Type B pancreatic cell (in vitro differentiated cells): ENCODE measurements around the gene VPS13D. TPM values are rescaled to one million over a fixed set of nuclear protein-coding genes. Genes with fewer than 3 reads are reported as not detected.

Experiments used
- DNase-seq: peaks from one replicate; pipeline ENCODE4 v3.0.0; 2021; ENCODE audit warnings: mixed read lengths; ENCODE audit not compliant: unreplicated experiment; ENCODE audit errors: extremely low spot score
- H3K27ac Mint-ChIP-seq: 2 replicates; pipeline ENCODE4 v1.8.0; 2021; ENCODE audit warnings: mild to moderate bottlenecking, mixed read lengths
- H3K27me3 Mint-ChIP-seq: 2 replicates; pipeline ENCODE4 v1.8.0; 2021; ENCODE audit warnings: mixed read lengths
- H3K36me3 Mint-ChIP-seq: 2 replicates; pipeline ENCODE4 v1.8.0; 2021; ENCODE audit warnings: mixed read lengths
- H3K4me1 Mint-ChIP-seq: one replicate; pipeline ENCODE4 v1.8.0; 2021; ENCODE audit warnings: mixed read lengths; ENCODE audit not compliant: unreplicated experiment
- H3K4me3 Mint-ChIP-seq: 2 replicates; pipeline ENCODE4 v1.8.0; 2021; ENCODE audit warnings: mild to moderate bottlenecking, mixed read lengths
- H3K9me3 Mint-ChIP-seq: 2 replicates; pipeline ENCODE4 v1.8.0; 2021; ENCODE audit warnings: mixed read lengths
- total RNA-seq: library from RNA; stranded (reverse); gene quantifications from 2 replicates; pipeline ENCODE4 v1.2.1, GENCODE V29; 2021; ENCODE audit warnings: low replicate concordance
- TF ChIP-seq, protein P1 (sequence below): fragments of 200-600 bp; sonication (generic); conservative IDR thresholded peaks from 2 replicates; pipeline ENCODE4 v1.5.0; 2021; ENCODE audit warnings: antibody characterized with exemption, mild to moderate bottlenecking

Gene VPS13D
- total RNA-seq, 1 donor from 2014 or later = 43.4 TPM

DNA sequence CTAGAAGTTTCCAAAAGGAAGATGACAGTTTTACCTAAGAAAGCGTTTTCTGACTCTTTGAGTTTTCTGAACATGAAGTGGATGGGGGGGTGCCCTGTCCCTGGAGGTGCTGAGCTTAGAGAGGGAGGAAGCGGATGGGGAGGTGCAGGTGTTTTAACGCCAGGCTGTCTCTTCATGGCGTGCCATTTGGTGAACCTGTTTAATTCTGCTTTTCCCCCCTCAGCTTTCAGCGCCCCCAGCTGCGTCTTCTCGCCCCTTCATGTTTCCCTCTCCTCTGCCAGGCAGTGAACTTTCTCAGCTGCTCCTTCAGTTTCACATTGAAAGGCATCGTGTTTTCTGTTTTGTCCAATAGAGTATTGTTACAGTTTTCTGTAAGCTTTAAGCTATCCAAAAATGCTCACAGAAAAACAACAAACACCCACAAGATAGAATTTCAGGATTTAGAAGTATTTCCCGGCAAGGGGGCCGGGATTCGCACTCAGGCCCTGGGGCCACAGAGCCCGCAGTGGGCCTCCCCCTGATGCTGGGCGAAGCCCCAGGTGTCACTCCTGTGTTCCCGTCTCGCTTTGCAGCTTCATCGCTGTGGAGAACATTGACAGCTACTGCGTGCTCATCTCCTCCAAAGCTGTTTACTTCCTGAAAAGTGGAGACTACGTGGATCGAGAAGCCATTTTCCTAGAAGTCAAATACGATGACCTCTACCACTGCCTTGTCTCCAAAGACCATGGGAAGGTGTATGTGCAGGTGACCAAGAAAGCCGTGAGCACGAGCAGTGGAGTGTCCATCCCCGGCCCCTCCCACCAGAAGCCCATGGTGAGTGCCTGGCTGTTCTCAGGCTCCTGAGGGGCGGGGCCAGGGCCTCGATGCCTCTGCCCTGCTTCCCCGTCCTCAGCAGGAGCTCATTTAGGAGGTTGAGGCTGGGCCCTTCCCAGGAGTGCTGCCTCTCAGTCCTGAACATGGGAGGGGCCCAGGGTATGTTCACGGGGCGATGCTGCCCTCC, 276.8 kb downstream of the VPS13D start:
- peaks cover 34% of the 10 kb centered on the region for H3K4me1 Mint-ChIP-seq
- no peaks in the 10 kb centered on the region for H3K9me3 Mint-ChIP-seq
- H3K36me3 Mint-ChIP-seq = peaks cover 17% of the 10 kb centered on the region
- H3K4me3 Mint-ChIP-seq = no peak overlapping the region
- DNase-seq = no peak
- TF ChIP-seq, protein P1, sequence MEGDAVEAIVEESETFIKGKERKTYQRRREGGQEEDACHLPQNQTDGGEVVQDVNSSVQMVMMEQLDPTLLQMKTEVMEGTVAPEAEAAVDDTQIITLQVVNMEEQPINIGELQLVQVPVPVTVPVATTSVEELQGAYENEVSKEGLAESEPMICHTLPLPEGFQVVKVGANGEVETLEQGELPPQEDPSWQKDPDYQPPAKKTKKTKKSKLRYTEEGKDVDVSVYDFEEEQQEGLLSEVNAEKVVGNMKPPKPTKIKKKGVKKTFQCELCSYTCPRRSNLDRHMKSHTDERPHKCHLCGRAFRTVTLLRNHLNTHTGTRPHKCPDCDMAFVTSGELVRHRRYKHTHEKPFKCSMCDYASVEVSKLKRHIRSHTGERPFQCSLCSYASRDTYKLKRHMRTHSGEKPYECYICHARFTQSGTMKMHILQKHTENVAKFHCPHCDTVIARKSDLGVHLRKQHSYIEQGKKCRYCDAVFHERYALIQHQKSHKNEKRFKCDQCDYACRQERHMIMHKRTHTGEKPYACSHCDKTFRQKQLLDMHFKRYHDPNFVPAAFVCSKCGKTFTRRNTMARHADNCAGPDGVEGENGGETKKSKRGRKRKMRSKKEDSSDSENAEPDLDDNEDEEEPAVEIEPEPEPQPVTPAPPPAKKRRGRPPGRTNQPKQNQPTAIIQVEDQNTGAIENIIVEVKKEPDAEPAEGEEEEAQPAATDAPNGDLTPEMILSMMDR = no peak
- no peaks in the 10 kb centered on the region for H3K27me3 Mint-ChIP-seq
- H3K27ac Mint-ChIP-seq = no peak overlapping the region

DNA sequence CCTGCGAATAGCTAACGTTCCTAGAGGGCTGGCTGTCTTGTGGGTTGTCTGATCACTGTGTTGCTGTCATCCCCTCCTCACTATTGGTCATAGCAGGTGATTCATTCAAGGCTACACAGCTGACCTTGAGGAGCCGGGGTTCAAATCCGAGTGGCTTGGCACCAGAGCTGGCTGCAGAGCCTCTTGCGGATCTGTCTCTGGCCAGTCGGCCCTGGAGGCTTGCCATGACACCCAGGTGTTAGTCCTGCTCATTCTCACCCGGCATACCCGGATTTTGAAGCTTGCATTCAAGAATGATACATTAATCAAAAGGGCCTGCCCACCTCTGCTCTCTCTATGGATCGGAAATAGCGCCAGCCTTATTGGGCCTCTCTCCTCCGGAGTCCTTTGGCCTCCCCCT, 277.8 kb downstream of the VPS13D start:
- Mint-ChIP-seq H3K27ac (no peak overlapping the region), H3K4me3 (no peak overlapping the region), H3K9me3 (no peaks in the 10 kb centered on the region), H3K4me1 (peaks cover 30% of the 10 kb centered on the region), H3K36me3 (peaks cover 13% of the 10 kb centered on the region), H3K27me3 (no peaks in the 10 kb centered on the region)
- TF ChIP-seq, protein P1 = no peak
- DNase-seq = no peak

DNA sequence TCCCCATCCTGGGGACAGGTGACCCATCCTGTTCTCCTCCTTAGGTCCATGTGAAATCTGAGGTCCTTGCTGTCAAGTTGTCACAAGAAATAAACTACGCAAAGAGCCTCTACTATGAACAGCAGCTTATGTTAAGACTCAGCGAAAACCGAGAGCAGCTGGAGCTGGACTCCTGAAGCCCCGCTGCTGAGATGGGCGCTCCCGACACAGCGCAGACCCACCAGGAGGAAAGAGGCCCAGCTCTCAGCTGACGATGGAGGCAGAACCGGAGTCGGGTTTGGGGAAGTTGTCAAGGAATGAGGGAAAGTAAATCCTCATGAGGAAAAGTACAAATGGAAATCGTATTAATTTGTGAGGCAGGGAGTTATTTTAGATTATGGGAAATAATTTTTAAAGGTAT, 279.0 kb downstream of the VPS13D start:
- TF ChIP-seq, protein P1 = no peak
- peaks cover 27% of the 10 kb centered on the region for H3K4me1 Mint-ChIP-seq
- no peak overlapping the region for H3K4me3 Mint-ChIP-seq
- peaks cover 10% of the 10 kb centered on the region for H3K36me3 Mint-ChIP-seq
- H3K9me3 Mint-ChIP-seq = no peaks in the 10 kb centered on the region
- no peaks in the 10 kb centered on the region for H3K27me3 Mint-ChIP-seq
- DNase-seq = no peak
- peak overlapping the region; percentile 57 for H3K27ac Mint-ChIP-seq

DNA sequence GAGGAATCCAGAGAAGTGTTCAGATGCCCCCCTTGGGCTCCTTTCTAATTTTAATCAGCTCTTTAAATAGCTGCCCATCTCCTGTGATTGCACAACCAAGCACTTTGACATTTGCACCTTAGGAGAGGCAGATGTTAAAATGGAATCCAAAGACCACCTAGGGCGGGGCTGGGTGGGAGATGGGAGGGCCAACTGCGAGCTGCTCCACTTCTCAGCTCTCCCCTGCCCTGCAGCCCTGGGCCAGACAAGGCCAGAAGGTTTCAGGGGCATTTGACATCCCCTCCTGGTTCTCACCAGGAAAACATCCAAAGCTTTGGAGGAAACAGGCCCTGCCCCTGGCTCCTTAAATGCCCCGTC, 281.3 kb downstream of the VPS13D start:
- Mint-ChIP-seq H3K4me1 (peaks cover 27% of the 10 kb centered on the region), H3K4me3 (no peak overlapping the region), H3K36me3 (peaks cover 16% of the 10 kb centered on the region), H3K27ac (no peak overlapping the region), H3K27me3 (no peaks in the 10 kb centered on the region), H3K9me3 (no peaks in the 10 kb centered on the region)
- TF ChIP-seq, protein P1 = no peak
- DNase-seq = no peak

DNA sequence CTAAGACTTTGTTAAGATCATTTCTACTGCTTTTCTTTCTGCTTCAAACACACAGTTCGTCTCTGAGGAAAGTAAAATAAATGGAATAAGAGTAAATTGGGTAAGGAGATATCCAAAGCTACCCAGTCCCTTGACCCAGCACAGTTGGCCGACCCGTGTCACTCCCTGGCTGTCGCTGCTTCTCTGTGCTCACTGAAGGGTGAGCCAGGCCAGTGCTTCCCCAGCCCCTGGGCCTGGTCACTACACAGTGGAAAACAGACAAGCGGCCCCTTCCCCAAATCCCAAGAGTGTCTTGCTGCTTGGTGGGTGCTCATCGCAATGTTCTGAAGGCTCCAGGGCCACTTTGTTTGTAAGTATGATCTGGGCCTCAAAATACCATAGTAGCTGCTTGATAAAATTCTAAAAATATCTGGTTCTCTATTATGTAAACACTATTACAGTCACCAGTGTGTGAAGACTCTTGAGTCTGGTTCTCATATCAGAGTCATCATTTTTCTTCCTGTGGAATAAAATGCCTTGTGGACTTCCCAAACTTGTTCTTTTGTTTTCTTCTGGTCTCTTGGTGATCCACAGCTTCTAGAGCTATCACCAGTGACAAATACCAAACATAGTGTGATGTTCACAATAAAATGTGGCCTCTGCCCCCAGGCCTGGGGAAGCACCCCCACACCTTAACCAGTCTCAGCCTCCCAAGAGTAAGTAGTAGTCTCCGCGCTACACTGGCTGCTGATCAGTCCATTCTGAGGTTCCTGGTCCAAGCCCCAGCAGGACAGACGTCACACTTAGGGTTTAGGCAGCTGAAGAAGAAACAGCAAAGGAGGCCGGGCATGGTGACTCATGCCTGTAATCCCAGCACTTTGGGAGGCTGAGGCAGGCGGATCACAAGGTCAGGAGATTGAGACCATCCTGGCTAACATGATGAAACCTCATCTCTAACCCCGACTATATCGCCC, 282.0 kb downstream of the VPS13D start:
- Mint-ChIP-seq H3K4me1 (peaks cover 27% of the 10 kb centered on the region), H3K27ac (no peak overlapping the region), H3K9me3 (no peaks in the 10 kb centered on the region), H3K4me3 (no peak overlapping the region), H3K36me3 (peaks cover 16% of the 10 kb centered on the region), H3K27me3 (no peaks in the 10 kb centered on the region)
- DNase-seq = no peak
- TF ChIP-seq, protein P1 = no peak
